Smooth muscle cell (in vitro differentiated cells): ENCODE data around the gene MYOG. TPM values are rescaled to one million over a fixed set of nuclear protein-coding genes. Genes with fewer than 3 reads are reported as not detected.

ENCODE experiments used
- DNase-seq: peaks from one replicate; lab custom pipeline; 2025; ENCODE audit not compliant: unreplicated experiment; lab: John Stamatoyannopoulos, UW
- H2AFZ ChIP-seq: fragments of 200-600 bp; sonication (generic); 2 replicates; pipeline ENCODE4 v1.6.0; 2016; ENCODE audit warnings: antibody characterized with exemption, low read depth, mild to moderate bottlenecking
- H3F3A ChIP-seq: fragments of 200-600 bp; sonication (generic); 2 replicates; pipeline ENCODE4 v1.6.0; 2017; ENCODE audit warnings: antibody characterized with exemption, low read depth
- H3K27ac ChIP-seq: fragments of 200-600 bp; sonication (generic); 2 replicates; pipeline ENCODE4 v1.5.1; 2016; ENCODE audit warnings: low read depth, mild to moderate bottlenecking
- H3K27me3 ChIP-seq: fragments of 200-600 bp; sonication (generic); 2 replicates; pipeline ENCODE4 v1.6.1; 2016; ENCODE audit warnings: low read depth, mild to moderate bottlenecking
- H3K36me3 ChIP-seq: fragments of 200-600 bp; sonication (generic); 2 replicates; pipeline ENCODE4 v1.5.1; 2016; ENCODE audit warnings: low read depth
- H3K4me1 ChIP-seq: fragments of 200-600 bp; sonication (generic); 2 replicates; pipeline ENCODE4 v1.5.1; 2016; ENCODE audit warnings: low read depth
- H3K4me2 ChIP-seq: fragments of 200-600 bp; sonication (generic); 2 replicates; pipeline ENCODE4 v1.6.0; 2016; ENCODE audit warnings: mild to moderate bottlenecking
- H3K4me3 ChIP-seq: fragments of 200-600 bp; sonication (generic); 2 replicates; pipeline ENCODE4 v1.5.1; 2016; ENCODE audit warnings: mild to moderate bottlenecking
- H3K79me2 ChIP-seq: fragments of 200-600 bp; sonication (generic); 2 replicates; pipeline ENCODE4 v1.6.0; 2016; ENCODE audit warnings: low read depth, mild to moderate bottlenecking
- H3K9ac ChIP-seq: fragments of 200-600 bp; sonication (generic); 2 replicates; pipeline ENCODE4 v1.6.0; 2016; ENCODE audit warnings: low read depth
- H3K9me3 ChIP-seq: fragments of 200-600 bp; sonication (generic); replicated peaks from 2 replicates; pipeline ENCODE4 v1.5.1; 2016; ENCODE audit warnings: low read depth
- H4K20me1 ChIP-seq: fragments of 200-600 bp; sonication (generic); 2 replicates; pipeline ENCODE4 v1.6.0; 2016; ENCODE audit warnings: low read depth
- CTCF ChIP-seq: fragments of 200-600 bp; sonication (generic); IDR thresholded peaks from 2 replicates; pipeline ENCODE4 v1.5.1; 2017; ENCODE audit warnings: borderline replicate concordance, mild to moderate bottlenecking, antibody characterized with exemption; ENCODE audit not compliant: insufficient read depth, poor library complexity, severe bottlenecking
- WGBS: methylation state at CpG from one replicate; pipeline ENCODE4 v1.1.7; 2016; ENCODE audit warnings: low lambda C conversion rate; 5-methylcytosine and 5-hydroxymethylcytosine counted together
- polyA plus RNA-seq: library from polyadenylated mRNA; unstranded; fragments of >200 nt; fragmentation: Nextera tagmentation; extraction: Ambion mirVana; gene quantifications from 2 replicates; pipeline ENCODE4 v1.2.1, GENCODE V29; 2016
- total RNA-seq: library from RNA; depleted of rRNA; stranded (reverse); fragments of >200 nt; gene quantifications from 2 replicates; pipeline ENCODE4 v1.2.3, GENCODE V29; 2014

MYOG gene
- total and polyA plus RNA-seq, 2 experiments from 2014 or later: not detected

GRCh38 chr1:203128431-203128715 is 42.6 kb upstream of the MYOG start:
- DNase-seq: no peak
- Histone ChIP-seq H3K36me3 (no peaks in the 10 kb centered on the region), H3K4me3 (peak overlapping the region; percentile 61), H3K79me2 (no peaks in the 10 kb centered on the region), H3K4me1 (peaks cover 30% of the 10 kb centered on the region), H3F3A (peaks cover 2% of the 10 kb centered on the region), H3K4me2 (peak overlapping the region; percentile 99), H3K27me3 (no peaks in the 10 kb centered on the region), H2AFZ (peak overlapping the region; percentile 84), H3K9me3 (no peaks in the 10 kb centered on the region), H4K20me1 (peaks cover 26% of the 10 kb centered on the region), H3K9ac (no peak overlapping the region), H3K27ac (no peak overlapping the region)
- TF ChIP-seq CTCF: no peak
- WGBS: 21% methylated on average over 7 of the region's 7 CpGs

- peak within 1 kb of the TSS; percentile 47 for H3K9ac ChIP-seq
- H3K79me2 ChIP-seq: no peaks in the 10 kb centered on the region
Observed at GRCh38 chr1:203127666-203128430, 42.0 kb upstream of the MYOG start, which contains the start of gene ADORA1. Gene ADORA1, plus strand, starts transcription at chr1:203127726. Its CDS starts 1,116 bp downstream, at chr1:203128842.

GRCh38 chr1:203126866-203127665 is 41.3 kb upstream of the MYOG start:
- 23% methylated on average over 10 of the region's 12 CpGs for WGBS

More at GRCh38 chr1:203127666-203128430, 42.0 kb upstream of the MYOG start, which contains the start of gene ADORA1:
- Histone ChIP-seq H2AFZ (peak within 1 kb of the TSS; percentile 84), H3K27me3 (no peaks in the 10 kb centered on the region), H3K9me3 (no peaks in the 10 kb centered on the region), H3K4me2 (peak within 1 kb of the TSS; percentile 99), H3K27ac (no peak within 1 kb of the TSS), H3K4me3 (peak within 1 kb of the TSS; percentile 61), H3F3A (no peaks in the 10 kb centered on the region), H3K4me1 (peaks cover 30% of the 10 kb centered on the region), H4K20me1 (peaks cover 26% of the 10 kb centered on the region), H3K36me3 (no peaks in the 10 kb centered on the region)
- no peak for TF ChIP-seq CTCF
- DNase-seq: peak; percentile 50
- 2% methylated on average over 42 of the region's 51 CpGs for WGBS

More at GRCh38 chr1:203126866-203127665, 41.3 kb upstream of the MYOG start:
- H4K20me1 ChIP-seq: peaks cover 26% of the 10 kb centered on the region
- no peaks in the 10 kb centered on the region for H3K9me3 ChIP-seq
- no peak for TF ChIP-seq CTCF
- H2AFZ ChIP-seq: peak overlapping the region; percentile 84
- no peak for DNase-seq
- no peaks in the 10 kb centered on the region for H3F3A ChIP-seq
- H3K4me1 ChIP-seq: peaks cover 30% of the 10 kb centered on the region
- H3K27ac ChIP-seq: no peak overlapping the region
- no peaks in the 10 kb centered on the region for H3K27me3 ChIP-seq
- no peaks in the 10 kb centered on the region for H3K79me2 ChIP-seq
- peak overlapping the region; percentile 61 for H3K4me3 ChIP-seq
- H3K36me3 ChIP-seq: no peaks in the 10 kb centered on the region
- H3K4me2 ChIP-seq: peak overlapping the region; percentile 99
- H3K9ac ChIP-seq: peak overlapping the region; percentile 47
